Kidney epithelial cell (primary cell): Measurements from ENCODE around the gene BANP. TPM values are rescaled to one million over a fixed set of nuclear protein-coding genes. Genes with fewer than 3 reads are reported as not detected.
"Not testable (repeated sequence)": the region's sequence is repeated elsewhere in the genome, so short reads cannot be mapped to it uniquely, and the experiment has no call there.

Source experiments
- DNase-seq: peaks from one replicate; pipeline ENCODE4 v3.0.0-alpha.2; 2010; ENCODE audit warnings: low read depth
- H3K27me3 ChIP-seq: 2 replicates; pipeline ENCODE4 v1.6.0; 2011; ENCODE audit warnings: low read length; ENCODE audit not compliant: control insufficient read depth, insufficient read depth
- H3K36me3 ChIP-seq: 2 replicates; pipeline ENCODE4 v1.5.1; 2011; ENCODE audit warnings: low read length; ENCODE audit not compliant: control insufficient read depth, insufficient read depth
- H3K4me3 ChIP-seq: 2 replicates; pipeline ENCODE4 v1.5.1; 2011; ENCODE audit warnings: low read depth, mild to moderate bottlenecking, control low read depth, low read length
- total RNA-seq: library from RNA; depleted of rRNA; stranded (reverse); fragments of >200 nt; gene quantifications from 2 replicates; pipeline ENCODE4 v1.2.3, GENCODE V29; 2015
- TF ChIP-seq, protein P1 (sequence below): IDR thresholded peaks from 2 replicates; pipeline ENCODE4 v1.5.1; 2011; ENCODE audit warnings: mild to moderate bottlenecking, moderate library complexity, low read length, control low read depth, inconsistent platforms; ENCODE audit not compliant: insufficient read depth, poor library complexity, severe bottlenecking

The BANP gene
- total RNA-seq, 1 donor from 2014 or later: 25.9 TPM

DNA sequence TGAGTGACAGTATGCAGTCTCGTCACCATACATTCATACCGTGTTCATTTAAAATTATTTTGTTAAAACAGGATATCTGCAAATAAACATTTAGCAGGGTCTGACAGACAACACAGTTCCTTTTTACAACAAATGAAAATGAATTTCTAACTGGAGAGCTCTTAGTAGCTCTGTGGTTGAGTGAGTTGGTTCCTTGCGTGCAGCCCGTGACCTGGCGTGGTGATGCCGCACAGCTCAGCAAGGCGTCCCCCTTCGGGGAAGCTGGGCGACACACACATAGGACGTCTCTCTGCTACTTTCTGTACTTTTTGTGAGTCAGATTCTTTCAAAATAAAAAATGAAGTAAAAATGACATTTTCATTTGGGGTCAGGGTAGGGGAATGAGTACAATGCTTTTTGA lies 86.1 kb downstream of the BANP start:
- not testable (repeated sequence) for H3K36me3 ChIP-seq, H3K4me3 ChIP-seq, H3K27me3 ChIP-seq, DNase-seq

DNA sequence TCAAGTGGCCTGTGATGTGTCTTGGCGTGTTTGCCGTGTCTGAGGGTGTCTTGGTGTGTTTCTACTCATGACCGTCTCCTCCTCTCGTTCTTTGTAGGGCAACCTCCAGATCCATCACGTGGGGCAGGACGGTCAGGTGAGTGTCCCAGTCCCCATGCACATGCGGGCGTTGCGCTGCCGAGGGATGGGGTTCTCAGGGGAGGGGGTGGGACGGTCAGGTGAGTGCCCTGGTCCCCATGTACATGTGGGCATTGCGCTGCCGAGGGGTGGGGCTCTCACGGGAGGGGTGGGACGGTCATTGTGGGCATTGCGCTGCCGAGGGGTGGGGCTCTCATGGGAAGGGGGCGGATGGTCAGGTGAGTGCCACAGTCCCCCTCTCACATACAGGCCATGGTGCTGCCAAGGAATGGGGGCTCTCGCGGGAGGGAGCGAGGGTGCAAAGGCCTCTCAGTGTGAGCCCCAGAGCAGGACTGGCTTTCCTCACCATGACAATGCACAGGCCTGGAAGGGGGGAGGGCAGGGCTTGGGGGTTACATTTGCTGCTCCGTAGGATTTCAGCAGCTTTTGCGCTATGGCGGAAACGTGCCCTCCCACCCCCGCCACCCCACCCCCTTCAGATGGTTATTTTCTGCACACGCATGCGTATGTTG lies 86.8 kb downstream of the BANP start:
- H3K4me3 ChIP-seq, DNase-seq, H3K27me3 ChIP-seq, H3K36me3 ChIP-seq: not testable (repeated sequence)

DNA sequence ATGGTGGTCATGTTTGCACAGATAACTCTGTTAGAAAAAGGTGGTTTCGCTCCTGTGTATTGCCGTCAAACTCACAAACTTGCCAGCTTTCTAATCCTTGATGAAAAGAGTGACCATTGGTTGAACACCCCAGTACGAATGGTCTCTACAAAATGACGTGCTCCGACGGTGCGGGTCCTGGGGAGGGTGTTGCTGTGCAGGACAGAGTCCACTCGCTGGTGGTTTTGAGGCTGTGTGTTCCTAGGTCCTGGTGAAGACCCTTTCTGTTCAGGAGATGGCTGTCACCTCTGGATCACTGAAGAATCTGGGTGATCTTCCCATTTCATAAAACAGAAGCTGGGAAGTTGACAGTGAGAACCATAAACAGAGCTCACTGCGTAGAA lies 87.3 kb downstream of the BANP start:
- not testable (repeated sequence) for H3K36me3 ChIP-seq, DNase-seq, H3K27me3 ChIP-seq, H3K4me3 ChIP-seq

DNA sequence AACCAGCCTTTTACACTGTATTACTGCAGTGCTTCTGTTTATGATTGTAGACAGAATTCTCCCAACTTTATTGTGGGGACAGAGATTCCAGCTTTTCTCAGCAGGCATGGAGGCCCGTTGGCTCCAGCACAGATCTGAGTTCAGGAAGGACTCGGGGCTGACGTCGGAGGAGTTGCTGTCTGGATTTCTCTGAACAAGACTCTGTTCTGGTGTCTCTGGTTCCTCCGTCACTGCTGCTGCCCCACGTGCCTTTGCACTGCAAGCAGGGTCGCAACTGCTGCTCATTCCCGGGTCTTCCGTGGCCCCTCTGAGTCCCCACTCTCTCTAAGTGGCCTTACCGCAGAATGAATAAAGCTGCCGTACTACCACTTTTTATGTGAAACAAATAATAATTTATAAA lies 88.4 kb downstream of the BANP start:
- TF ChIP-seq, protein P1, sequence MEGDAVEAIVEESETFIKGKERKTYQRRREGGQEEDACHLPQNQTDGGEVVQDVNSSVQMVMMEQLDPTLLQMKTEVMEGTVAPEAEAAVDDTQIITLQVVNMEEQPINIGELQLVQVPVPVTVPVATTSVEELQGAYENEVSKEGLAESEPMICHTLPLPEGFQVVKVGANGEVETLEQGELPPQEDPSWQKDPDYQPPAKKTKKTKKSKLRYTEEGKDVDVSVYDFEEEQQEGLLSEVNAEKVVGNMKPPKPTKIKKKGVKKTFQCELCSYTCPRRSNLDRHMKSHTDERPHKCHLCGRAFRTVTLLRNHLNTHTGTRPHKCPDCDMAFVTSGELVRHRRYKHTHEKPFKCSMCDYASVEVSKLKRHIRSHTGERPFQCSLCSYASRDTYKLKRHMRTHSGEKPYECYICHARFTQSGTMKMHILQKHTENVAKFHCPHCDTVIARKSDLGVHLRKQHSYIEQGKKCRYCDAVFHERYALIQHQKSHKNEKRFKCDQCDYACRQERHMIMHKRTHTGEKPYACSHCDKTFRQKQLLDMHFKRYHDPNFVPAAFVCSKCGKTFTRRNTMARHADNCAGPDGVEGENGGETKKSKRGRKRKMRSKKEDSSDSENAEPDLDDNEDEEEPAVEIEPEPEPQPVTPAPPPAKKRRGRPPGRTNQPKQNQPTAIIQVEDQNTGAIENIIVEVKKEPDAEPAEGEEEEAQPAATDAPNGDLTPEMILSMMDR: no peak
- Histone ChIP-seq H3K36me3 (no peaks in the 10 kb centered on the region), H3K27me3 (no peaks in the 10 kb centered on the region), H3K4me3 (no peak overlapping the region)
- no peak for DNase-seq

DNA sequence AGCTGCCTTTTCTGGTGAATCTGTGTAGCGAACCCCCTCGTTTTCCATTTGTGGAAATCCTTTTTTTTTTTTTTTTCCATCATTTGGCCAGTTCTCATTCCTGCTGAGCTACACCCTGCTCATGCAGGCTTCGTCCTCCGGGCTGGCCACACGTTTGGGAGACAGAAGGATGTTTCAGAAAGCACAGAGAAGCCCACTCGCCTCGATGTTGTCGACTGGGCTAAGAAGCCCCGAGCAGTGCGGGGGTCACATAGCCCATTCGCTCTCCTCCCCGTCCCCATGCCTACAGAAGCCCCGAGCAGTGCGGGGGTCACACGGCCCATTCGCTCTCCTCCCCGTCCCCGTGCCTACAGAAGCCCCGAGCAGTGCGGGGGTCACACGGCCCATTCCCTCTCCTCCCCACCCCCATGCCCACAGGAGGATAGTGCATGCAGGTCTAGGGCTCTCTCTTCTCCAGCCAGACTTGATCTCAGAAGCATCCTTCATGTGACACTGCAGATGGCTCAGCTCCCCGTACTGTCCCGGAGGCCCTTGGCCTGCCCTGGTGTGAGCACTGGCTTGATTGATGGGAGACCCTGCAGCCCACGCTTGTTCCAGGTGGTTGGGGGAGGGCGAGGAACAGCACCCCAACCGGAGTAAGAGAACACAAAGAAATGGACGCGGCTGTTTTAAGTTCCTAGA lies 89.1 kb downstream of the BANP start:
- not testable (repeated sequence) for H3K27me3 ChIP-seq, H3K4me3 ChIP-seq, H3K36me3 ChIP-seq, DNase-seq

DNA sequence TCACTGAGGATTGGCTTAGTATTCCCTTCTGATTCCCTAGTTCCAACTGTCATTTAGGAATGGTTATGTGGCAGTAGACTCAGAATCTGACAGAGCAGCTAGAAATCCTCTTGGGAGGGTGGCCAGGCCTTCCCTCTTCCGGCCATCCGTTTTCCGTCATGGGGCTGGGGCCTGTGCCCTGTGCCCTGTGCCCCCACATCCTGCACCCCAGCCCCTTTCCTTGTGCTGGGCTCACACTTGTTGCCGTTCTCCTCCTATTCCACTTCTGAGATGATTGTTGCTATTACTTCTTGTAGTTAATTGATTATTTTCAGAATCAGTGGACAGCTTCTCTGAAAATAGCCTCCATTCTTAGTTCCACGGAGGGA lies 89.6 kb downstream of the BANP start:
- H3K36me3 ChIP-seq, H3K4me3 ChIP-seq, DNase-seq, H3K27me3 ChIP-seq: not testable (repeated sequence)

DNA sequence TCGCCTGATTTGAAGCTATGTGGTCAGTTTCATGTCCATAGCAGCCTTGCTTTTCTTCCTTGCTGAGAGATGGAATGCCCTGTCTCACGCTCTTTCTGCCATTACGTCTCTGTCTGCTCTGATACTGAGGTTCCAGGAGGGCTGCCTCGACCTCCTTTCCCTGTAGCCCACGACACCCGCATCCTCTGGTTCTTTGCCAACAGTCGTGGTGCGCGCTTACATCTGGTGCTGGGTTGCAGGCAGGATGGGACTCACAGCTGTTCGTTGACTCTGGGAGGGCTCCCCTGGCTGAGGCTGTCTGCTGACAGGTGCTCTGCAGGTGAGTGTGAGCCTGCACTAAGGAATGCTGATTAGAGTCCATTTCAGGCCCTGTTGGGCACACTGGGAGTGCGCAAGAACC lies 90.3 kb downstream of the BANP start:
- DNase-seq, H3K4me3 ChIP-seq, H3K27me3 ChIP-seq, H3K36me3 ChIP-seq: not testable (repeated sequence)

DNA sequence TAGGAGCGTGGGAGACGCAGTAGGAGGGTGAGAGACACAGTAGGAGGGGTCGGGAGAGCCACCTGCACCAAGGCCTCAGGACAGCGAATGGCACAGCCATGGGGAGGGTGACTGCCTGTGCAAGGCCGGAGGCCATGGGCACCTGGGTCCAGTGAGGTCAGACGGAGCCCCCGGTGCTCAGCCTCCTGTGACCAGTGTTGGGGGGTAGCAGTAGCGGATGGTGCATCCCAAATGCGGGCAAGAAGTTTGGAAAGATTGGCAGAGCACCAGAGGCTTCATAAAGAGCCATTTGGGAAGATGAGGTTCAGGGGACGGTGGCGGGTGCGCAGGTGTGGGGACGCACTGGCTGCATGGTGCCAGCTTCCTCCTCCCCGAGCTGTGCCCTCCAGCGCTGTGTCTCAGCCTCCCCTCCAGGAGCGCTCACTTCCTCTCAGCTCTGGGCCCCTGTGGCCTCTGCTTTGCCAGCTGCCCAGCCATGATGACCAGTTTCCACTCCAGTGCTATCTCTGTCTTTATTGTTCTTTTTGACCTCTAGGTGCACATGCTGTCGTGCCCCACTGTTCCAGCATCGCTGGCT lies 90.8 kb downstream of the BANP start:
- not testable (repeated sequence) for H3K27me3 ChIP-seq, DNase-seq, H3K4me3 ChIP-seq, H3K36me3 ChIP-seq

DNA sequence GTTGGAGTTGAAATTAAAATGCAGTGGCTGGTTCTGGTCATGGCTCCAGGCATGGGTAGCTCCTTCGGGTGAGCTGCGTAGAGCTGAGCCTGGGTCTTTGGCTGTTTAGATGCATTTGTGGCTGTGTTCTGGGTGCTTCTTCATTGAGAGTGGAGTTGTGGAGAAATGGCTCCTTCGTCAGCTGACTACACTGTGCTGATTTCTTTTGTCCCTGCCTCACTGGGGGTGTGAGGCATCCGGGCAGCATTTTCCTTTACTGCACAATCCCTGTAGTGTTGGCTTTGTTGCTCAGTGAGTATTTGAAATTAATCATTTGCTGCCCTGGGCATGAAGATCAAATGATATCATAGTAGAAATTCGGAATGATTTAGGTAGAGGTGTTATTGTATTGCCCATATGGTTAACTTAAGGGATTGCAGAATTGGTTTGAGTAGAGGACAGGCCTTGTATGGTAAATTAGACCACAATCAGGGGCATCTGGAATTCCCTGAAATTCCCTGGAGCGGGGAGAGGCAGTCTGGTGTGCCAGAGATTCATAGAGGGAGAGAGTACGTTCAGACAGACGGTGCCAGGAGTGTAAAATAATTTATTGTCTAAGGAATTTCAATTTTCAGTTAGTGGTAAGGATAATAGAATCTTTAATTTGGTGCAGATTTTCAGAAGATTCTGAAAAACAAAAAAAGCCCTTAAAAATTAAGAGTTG lies 92.1 kb downstream of the BANP start:
- DNase-seq, H3K36me3 ChIP-seq, H3K4me3 ChIP-seq, H3K27me3 ChIP-seq: not testable (repeated sequence)

DNA sequence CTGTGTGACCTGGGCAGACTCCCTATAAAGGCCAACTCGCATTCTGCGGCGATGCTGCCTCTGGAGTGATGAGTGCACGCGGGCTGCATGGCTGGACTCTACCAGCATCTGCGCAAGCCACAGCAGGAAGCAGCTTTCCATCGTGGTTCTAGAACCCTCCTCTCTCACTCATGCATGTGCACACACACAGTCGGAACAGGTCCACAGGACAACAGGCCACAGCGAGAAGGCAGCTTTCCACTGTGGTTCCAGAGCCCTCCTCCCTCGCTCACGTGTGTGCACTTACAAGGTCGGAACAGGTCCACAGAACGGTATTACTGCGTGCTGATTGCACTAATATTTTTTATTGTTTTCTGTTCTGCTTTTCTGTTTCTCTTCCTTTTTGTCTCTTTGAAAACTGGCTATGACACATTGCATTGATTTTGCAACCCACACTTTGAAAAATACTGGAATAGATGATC lies 92.9 kb downstream of the BANP start:
- not testable (repeated sequence) for H3K36me3 ChIP-seq, H3K4me3 ChIP-seq, H3K27me3 ChIP-seq, DNase-seq

DNA sequence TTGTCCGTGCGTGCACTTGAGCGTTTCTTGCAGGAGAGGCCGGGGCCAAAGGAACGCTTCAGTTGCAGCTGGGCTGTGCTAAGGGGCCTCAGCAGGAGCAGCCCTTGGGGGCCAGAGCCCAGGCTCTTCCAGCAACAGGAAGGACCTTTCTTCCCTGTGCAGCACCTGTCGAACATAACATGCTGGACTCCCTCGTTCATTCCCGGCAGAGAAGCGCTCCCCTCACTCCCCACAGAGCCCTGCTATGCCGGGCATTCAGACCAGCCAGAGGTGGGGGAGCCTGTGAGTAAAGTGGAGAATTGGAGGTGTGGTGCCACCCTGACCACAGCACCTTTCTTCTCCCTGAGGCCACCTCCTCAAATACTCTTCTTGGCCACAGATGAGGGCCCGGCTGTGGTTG lies 94.1 kb downstream of the BANP start:
- DNase-seq, H3K4me3 ChIP-seq, H3K36me3 ChIP-seq, H3K27me3 ChIP-seq: not testable (repeated sequence)
